Erythroblast (primary cell): Measurements from ENCODE around the gene ENOX1.

Source experiments
- GATA1 ChIP-seq: IDR thresholded peaks from 2 replicates; pipeline ENCODE4 v1.6.1; 2011; ENCODE audit warnings: low read depth, mild to moderate bottlenecking, control low read depth, low read length, moderate library complexity
- POLR2A ChIP-seq: IDR thresholded peaks from 2 replicates; pipeline ENCODE4 v1.6.1; 2011; ENCODE audit warnings: mild to moderate bottlenecking, low read length

GRCh38 chr13:43662976-43663375, 123.8 kb downstream of the ENOX1 start:
- TF ChIP-seq POLR2A (no peak), GATA1 (no peak)
